Common myeloid progenitor, CD34-positive (primary cell): ENCODE results near the gene MRM1.
A peak's percentile ranks its signal among the peaks of the same experiment; 100 is the strongest.

Experiments
- CTCF ChIA-PET: fragments of 350-600 bp; sonication (Branson Sonifier 250); formaldehyde crosslinking; loops from one replicate; lab custom pipeline; 2021; ENCODE audit warnings: antibody characterized with exemption; lab: Charles Lee
- POLR2A ChIA-PET: fragments of 350-600 bp; sonication (Branson Sonifier 250); formaldehyde crosslinking; loops from one replicate; lab custom pipeline; 2021; ENCODE audit warnings: antibody characterized with exemption; lab: Charles Lee
- DNase-seq, 3 donors: peaks; one replicate each; pipeline versions ENCODE4 v3.0.0 to v3.0.0-alpha.2; 2013
- H3K27ac ChIP-seq, 2 experiments: 1 replicate in 1 of 2; 2 replicates in 1 of 2; pipeline ENCODE4 v1.7.0; 2013; ENCODE audit warnings: inconsistent platforms in 2 of 2, low read length in 2 of 2, mild to moderate bottlenecking in 2 of 2, low read depth in 1 of 2, moderate library complexity in 1 of 2; ENCODE audit not compliant: severe bottlenecking in 2 of 2, insufficient read depth in 1 of 2, poor library complexity in 1 of 2
- H3K27me3 ChIP-seq, 5 experiments: replicated peaks in 2 of 5; 1 replicate in 3 of 5; 2 replicates in 2 of 5; pipeline versions ENCODE4 v1.6.1 to v1.7.0; 2013; ENCODE audit warnings: low read length in 4 of 5, mild to moderate bottlenecking in 2 of 5, moderate library complexity in 2 of 5, inconsistent platforms in 1 of 5; ENCODE audit not compliant: insufficient read depth in 5 of 5, control insufficient read depth in 4 of 5
- H3K36me3 ChIP-seq, 4 experiments: 1 replicate in 2 of 4; 2 replicates in 2 of 4; pipeline versions ENCODE4 v1.6.1 to v1.7.0; 2013; ENCODE audit warnings: low read length in 3 of 4, control low read depth in 1 of 4, mild to moderate bottlenecking in 1 of 4; ENCODE audit not compliant: control insufficient read depth in 4 of 4, insufficient read depth in 4 of 4
- H3K4me1 ChIP-seq, 4 experiments: 1 replicate in 3 of 4; 2 replicates in 1 of 4; pipeline versions ENCODE4 v1.6.1 to v1.7.1; 2013; ENCODE audit warnings: low read length in 3 of 4, mild to moderate bottlenecking in 3 of 4, control low read depth in 1 of 4, inconsistent platforms in 1 of 4, moderate library complexity in 1 of 4; ENCODE audit not compliant: control insufficient read depth in 4 of 4, insufficient read depth in 4 of 4; ENCODE audit errors: control extremely low read depth in 1 of 4
- H3K4me3 ChIP-seq, 7 experiments: 1 replicate in 4 of 7; 2 replicates in 3 of 7; pipeline versions ENCODE4 v1.5.1 to v1.7.0; 2013; ENCODE audit warnings: mild to moderate bottlenecking in 7 of 7, low read length in 6 of 7, moderate library complexity in 6 of 7, inconsistent platforms in 2 of 7, low read depth in 2 of 7, control low read depth in 1 of 7; ENCODE audit not compliant: insufficient read depth in 4 of 7, control insufficient read depth in 1 of 7; ENCODE audit errors: extremely low read depth in 1 of 7
- H3K9me3 ChIP-seq, 5 experiments: 1 replicate in 4 of 5; 2 replicates in 1 of 5; pipeline versions ENCODE4 v1.6.1 to v1.7.1; 2013; ENCODE audit warnings: low read length in 4 of 5, mild to moderate bottlenecking in 2 of 5, inconsistent platforms in 1 of 5, low read depth in 1 of 5, moderate library complexity in 1 of 5; ENCODE audit not compliant: control insufficient read depth in 4 of 5, insufficient read depth in 2 of 5; ENCODE audit errors: control extremely low read depth in 1 of 5
- WGBS: methylation state at CpG from one replicate; pipeline ENCODE4 v1.1.5; 2013; ENCODE audit not compliant: insufficient coverage; 5-methylcytosine and 5-hydroxymethylcytosine counted together

Gene MRM1

DNA sequence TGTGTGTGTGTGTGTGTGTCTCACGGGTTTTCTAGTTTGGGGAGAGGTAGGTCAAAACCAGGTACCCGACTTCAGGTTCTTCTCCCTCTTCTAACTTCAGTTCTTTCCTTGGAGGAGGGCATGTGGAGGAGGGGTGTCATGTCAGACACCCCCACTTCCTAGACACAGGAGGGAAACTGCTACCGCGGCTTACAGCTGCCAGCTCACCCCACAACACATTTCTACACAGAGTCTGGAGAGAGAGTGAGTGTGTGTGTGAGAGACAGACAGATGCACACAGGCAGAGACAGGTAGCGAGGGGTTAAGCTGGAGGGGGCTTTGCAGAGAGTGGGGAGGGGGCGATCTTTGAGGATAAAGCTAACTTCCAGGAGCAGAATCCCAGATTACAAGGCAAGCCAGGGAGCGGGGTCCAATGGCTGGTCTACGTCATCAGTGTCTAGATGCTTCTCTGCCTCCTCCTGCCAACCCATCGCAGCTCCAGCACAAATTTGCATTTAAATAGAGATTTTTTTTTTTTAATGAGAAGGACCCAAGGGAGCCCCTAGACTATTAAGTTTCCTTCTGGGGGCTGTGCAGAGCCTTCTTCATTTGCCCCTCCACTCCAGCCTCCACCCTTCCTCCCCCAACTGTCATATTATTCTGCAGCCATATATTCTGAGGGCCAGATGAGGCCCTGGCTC, 48.9 kb downstream of the MRM1 start:
- no peaks in the 10 kb centered on the region for H3K4me1 ChIP-seq
- H3K36me3 ChIP-seq: no peaks in the 10 kb centered on the region
- DNase-seq: no peak
- CTCF ChIA-PET: no interaction called here
- peaks cover 0 to 25% (median 13%) of the 10 kb centered on the region in 5 experiments for H3K27me3 ChIP-seq
- POLR2A ChIA-PET: no interaction called here
- no peaks in the 10 kb centered on the region for H3K9me3 ChIP-seq
- no peak overlapping the region for H3K27ac ChIP-seq
- WGBS: 85% methylated on average over 4 of the region's 9 CpGs
- H3K4me3 ChIP-seq: no peak overlapping the region

DNA sequence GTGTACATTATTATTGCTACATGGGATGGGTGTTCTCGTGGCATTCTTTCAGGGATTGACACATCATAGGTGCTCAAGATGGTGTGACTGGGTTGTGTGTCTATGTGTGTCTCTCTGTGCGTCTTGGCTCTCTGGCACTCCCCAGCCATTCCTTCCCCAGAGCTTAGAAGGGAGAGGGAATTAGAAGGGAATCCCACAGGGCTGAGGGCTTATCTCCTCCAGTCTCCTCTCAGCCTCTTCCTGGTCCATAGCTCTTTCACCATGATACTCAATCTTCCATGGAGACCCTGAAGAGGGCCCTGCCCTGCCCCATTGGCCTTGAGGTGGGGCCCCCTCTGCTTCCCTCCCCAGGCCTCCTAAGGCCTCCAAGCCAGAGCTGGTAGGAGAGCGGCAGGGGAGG, 52.0 kb downstream of the MRM1 start:
- CTCF ChIA-PET: no interaction called here

DNA sequence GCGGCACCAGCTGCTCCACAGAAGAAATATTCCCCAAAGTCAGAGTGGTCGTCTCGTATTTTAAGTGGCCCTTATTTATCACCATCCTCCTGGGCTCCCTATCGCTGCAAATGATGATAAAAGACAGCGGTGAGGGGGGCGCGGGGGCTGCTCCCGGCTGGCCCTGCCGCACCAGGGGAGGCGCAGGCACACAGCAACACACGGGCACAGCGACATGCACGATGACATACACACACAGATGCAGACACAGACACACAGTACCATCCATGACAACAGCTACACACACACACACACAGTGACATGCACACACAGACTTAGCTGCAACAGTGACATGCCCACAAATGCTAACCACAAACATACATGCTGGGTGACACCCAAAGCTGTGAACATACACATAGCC, 52.5 kb downstream of the MRM1 start:
- WGBS: 92% methylated on average over 11 of the region's 13 CpGs
- POLR2A ChIA-PET: no interaction called here
- no peak overlapping the region for H3K4me3 ChIP-seq
- H3K27me3 ChIP-seq: peaks cover 2 to 43% (median 22%) of the 10 kb centered on the region in 5 experiments
- H3K9me3 ChIP-seq: no peaks in the 10 kb centered on the region
- peaks cover 0 to 10% (median 5%) of the 10 kb centered on the region in 4 experiments for H3K4me1 ChIP-seq
- no peak for DNase-seq
- H3K36me3 ChIP-seq: no peaks in the 10 kb centered on the region
- H3K27ac ChIP-seq: no peak overlapping the region
- CTCF ChIA-PET: no interaction called here

More for the DNA sequence above, 52.0 kb downstream of the MRM1 start:
- POLR2A ChIA-PET: no interaction called here
- Histone ChIP-seq H3K4me3 (no peak overlapping the region), H3K27me3 (peaks cover 0 to 38% (median 22%) of the 10 kb centered on the region in 5 experiments), H3K4me1 (peaks cover 0 to 10% (median 5%) of the 10 kb centered on the region in 4 experiments), H3K27ac (no peak overlapping the region), H3K9me3 (no peaks in the 10 kb centered on the region), H3K36me3 (no peaks in the 10 kb centered on the region)
- WGBS: no CpG with 5 or more reads among the region's 3 CpGs
- no peak for DNase-seq

DNA sequence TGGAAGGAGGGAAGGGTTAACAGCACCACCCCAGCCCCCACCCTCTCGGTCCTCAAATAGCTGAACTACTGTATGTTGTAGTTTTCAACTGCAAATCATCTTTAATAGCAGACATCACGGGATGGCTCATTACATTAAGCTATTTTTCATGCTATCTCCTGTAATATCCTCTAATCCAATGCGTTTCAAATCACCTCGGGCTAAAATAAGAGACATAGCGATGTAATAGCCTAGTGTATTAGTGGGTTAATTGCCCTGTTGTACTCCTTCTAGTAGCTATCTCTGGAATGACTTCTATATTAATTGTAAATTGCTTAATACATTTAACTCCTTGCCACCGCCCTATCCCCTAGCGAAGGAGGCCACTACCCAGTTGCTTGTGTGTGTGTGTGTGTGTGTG, 54.3 kb downstream of the MRM1 start:
- POLR2A ChIA-PET: interaction anchor here (0.6 kb wide), 1 partner anchor 933 kb away, joined by 5 read pairs; no protein-coding TSS in a partner anchor
- no CpG with 5 or more reads among the region's 7 CpGs for WGBS
- CTCF ChIA-PET: interaction anchor here (0.7 to 1.4 kb wide), 4 partner anchors 10 to 28 kb away, joined by 3 to 5 read pairs (median 4); no protein-coding TSS in a partner anchor

DNA sequence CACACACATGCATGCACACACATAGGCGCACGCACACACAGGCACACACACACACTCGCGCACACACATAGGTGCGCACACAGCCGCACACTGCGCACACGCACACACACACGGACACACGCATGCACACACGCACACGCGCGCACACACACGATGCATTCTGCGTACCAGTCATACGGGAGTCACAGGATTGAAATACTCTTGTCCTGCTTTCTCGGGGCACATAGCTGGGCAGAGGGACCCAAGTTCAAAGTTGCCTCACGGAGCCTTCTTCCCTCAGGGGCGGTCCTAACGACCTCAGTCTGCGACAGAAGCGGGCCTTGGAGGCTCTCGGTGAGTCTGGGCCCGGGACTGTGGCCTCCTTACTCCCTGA, 56.0 kb downstream of the MRM1 start:
- Histone ChIP-seq H3K27ac (no peak overlapping the region), H3K4me3 (peak overlapping the region in 3 of 7 experiments; percentile 62 to 70 (median 64)), H3K27me3 (peaks cover 3 to 49% (median 29%) of the 10 kb centered on the region in 5 experiments), H3K4me1 (peaks cover 0 to 10% (median 5%) of the 10 kb centered on the region in 4 experiments), H3K36me3 (no peaks in the 10 kb centered on the region), H3K9me3 (no peaks in the 10 kb centered on the region)
- DNase-seq: peak in 2 of 3 donors; percentile 29 to 44
- 72% methylated on average over 20 of the region's 25 CpGs for WGBS
- CTCF ChIA-PET: no interaction called here
- POLR2A ChIA-PET: no interaction called here

More for the DNA sequence above, 54.3 kb downstream of the MRM1 start:
- Histone ChIP-seq H3K9me3 (no peaks in the 10 kb centered on the region), H3K4me3 (no peak overlapping the region), H3K27me3 (peaks cover 3 to 53% (median 32%) of the 10 kb centered on the region in 5 experiments), H3K36me3 (no peaks in the 10 kb centered on the region), H3K27ac (no peak overlapping the region), H3K4me1 (peaks cover 0 to 10% (median 5%) of the 10 kb centered on the region in 4 experiments)
- DNase-seq: no peak

DNA sequence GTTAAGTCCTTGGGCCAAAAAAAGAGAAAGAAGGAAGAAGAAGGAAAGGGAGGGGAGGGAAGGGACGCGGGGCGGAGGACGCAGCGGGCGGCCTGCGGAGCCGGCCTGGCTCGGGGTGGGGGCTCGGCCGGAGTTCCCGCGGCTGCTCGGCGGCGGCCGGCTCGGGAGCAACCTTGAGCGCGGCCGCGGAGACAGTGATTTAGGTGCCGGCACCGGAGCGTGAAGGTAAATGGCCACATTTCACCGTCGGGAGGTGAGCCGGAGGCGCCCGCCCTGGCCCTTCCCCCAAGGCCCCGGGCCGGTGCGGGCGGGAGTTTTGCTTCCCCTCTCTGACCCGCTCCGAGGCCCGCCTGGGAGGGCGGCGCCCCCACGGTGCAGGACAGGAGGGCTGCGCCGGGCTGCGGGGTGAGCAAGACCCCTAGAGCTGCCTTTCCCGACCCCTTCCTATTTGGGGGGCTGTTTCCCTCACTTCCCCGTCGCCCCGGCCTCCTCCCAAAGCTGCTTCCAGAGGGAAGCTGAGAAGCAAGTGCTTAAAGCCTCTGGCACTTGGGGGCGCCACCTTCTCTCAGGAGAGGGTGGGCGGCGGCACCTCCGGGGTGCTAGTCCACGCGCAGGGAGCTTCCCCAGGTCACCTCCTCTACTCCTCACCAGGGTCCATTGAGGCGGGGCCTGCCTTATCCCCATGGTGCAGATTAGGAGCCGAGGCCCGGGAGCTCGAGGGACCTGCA, 56.5 kb downstream of the MRM1 start:
- 9% methylated on average over 36 of the region's 57 CpGs for WGBS
- Histone ChIP-seq H3K27me3 (peaks cover 3 to 49% (median 27%) of the 10 kb centered on the region in 5 experiments), H3K4me3 (peak overlapping the region in 5 of 7 experiments; percentile 8 to 70 (median 62)), H3K36me3 (no peaks in the 10 kb centered on the region), H3K9me3 (no peaks in the 10 kb centered on the region), H3K4me1 (peaks cover 0 to 10% (median 5%) of the 10 kb centered on the region in 4 experiments), H3K27ac (no peak overlapping the region)
- DNase-seq: peak in 1 of 3 donors; percentile 14
- POLR2A ChIA-PET: no interaction called here
- CTCF ChIA-PET: no interaction called here
